Mammary epithelial cell (primary cell): ENCODE measurements around the gene ING3.

ENCODE experiments used
- EZH2 ChIP-seq: IDR thresholded peaks from 2 replicates; pipeline ENCODE4 v1.6.1; 2012; ENCODE audit warnings: low read length, inconsistent platforms, borderline replicate concordance
- TF ChIP-seq, protein P1 (sequence below), 2 donors: IDR thresholded peaks in 1 of 2; conservative IDR thresholded peaks in 1 of 2; 2 replicates each; pipeline ENCODE4 v1.5.1; 2011 to 2012; ENCODE audit warnings: inconsistent platforms in 2 of 2, low read length in 2 of 2, mild to moderate bottlenecking in 2 of 2, control low read depth in 1 of 2, low read depth in 1 of 2; ENCODE audit not compliant: insufficient read depth in 1 of 2; ENCODE audit errors: extremely low read depth in 1 of 2

- no peak for TF ChIP-seq EZH2
- TF ChIP-seq, protein P1, sequence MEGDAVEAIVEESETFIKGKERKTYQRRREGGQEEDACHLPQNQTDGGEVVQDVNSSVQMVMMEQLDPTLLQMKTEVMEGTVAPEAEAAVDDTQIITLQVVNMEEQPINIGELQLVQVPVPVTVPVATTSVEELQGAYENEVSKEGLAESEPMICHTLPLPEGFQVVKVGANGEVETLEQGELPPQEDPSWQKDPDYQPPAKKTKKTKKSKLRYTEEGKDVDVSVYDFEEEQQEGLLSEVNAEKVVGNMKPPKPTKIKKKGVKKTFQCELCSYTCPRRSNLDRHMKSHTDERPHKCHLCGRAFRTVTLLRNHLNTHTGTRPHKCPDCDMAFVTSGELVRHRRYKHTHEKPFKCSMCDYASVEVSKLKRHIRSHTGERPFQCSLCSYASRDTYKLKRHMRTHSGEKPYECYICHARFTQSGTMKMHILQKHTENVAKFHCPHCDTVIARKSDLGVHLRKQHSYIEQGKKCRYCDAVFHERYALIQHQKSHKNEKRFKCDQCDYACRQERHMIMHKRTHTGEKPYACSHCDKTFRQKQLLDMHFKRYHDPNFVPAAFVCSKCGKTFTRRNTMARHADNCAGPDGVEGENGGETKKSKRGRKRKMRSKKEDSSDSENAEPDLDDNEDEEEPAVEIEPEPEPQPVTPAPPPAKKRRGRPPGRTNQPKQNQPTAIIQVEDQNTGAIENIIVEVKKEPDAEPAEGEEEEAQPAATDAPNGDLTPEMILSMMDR (conservative IDR thresholded peaks at IDR 0.05 in 1 of 2, IDR thresholded peaks at IDR 0.05 in 1 of 2; ENCODE audit: extremely low read depth in 1 of 2, insufficient read depth in 1 of 2, low read depth in 1 of 2, low read length in 2 of 2) = no peak
Measured at GRCh38 chr7:120989257-120990220, 39.0 kb downstream of the ING3 start.
